GM10248 (cell line): ENCODE data around the gene HMGCS2.
"Not testable (repeated sequence)": the region's sequence is repeated elsewhere in the genome, so short reads cannot be mapped to it uniquely, and the experiment has no call there.

Experiments used
- CTCF ChIA-PET: fragments of 300-600 bp; sonication (Branson Sonifier 250); formaldehyde crosslinking; extraction: SDS; loops from one replicate; lab custom pipeline; 2021; ENCODE audit warnings: antibody characterized with exemption; lab: Yijun Ruan, JAX
- POLR2A ChIA-PET: fragments of 350-650 bp; sonication (Branson Sonifier 250); formaldehyde crosslinking; extraction: SDS; loops from one replicate; lab custom pipeline; 2020; ENCODE audit warnings: antibody characterized with exemption; lab: Yijun Ruan, JAX
- DNase-seq: peaks from one replicate; pipeline ENCODE4 v3.0.0; 2012; ENCODE audit errors: extremely low spot score
- CTCF ChIP-seq: IDR thresholded peaks from 2 replicates; pipeline ENCODE4 v1.5.1; 2012; ENCODE audit warnings: mild to moderate bottlenecking, low read depth; ENCODE audit errors: extremely low read depth, missing control alignments, control extremely low read depth

HMGCS2 gene

GRCh38 chr1:119714583-119714982 lies 54.1 kb downstream of the HMGCS2 start:
- ChIA-PET POLR2A (no interaction called here), CTCF (no interaction called here)
- DNase-seq: no peak
- no peak for TF ChIP-seq CTCF

- POLR2A ChIA-PET: no interaction called here
- DNase-seq: no peak
- no peak for TF ChIP-seq CTCF
- CTCF ChIA-PET: interaction anchor here (0.9 kb wide), 1 partner anchor 103 kb away, joined by 3 read pairs; no protein-coding TSS in a partner anchor
These were observed 54.8 kb downstream of the HMGCS2 start for GRCh38 chr1:119713749-119714456.

GRCh38 chr1:119713039-119713748 lies 55.5 kb downstream of the HMGCS2 start:
- POLR2A ChIA-PET: no interaction called here
- CTCF ChIA-PET: interaction anchor here (0.9 kb wide), 1 partner anchor 102 kb away, joined by 3 read pairs; no protein-coding TSS in a partner anchor
- DNase-seq: no peak
- no peak for TF ChIP-seq CTCF

- peak; percentile 39 for DNase-seq
- POLR2A ChIA-PET: no interaction called here
- no peak for TF ChIP-seq CTCF
- CTCF ChIA-PET: interaction anchor here (2.1 kb wide), 1 partner anchor 38 kb away, joined by 12 read pairs; no protein-coding TSS in a partner anchor
These were observed 56.2 kb downstream of the HMGCS2 start for GRCh38 chr1:119712342-119713038.

GRCh38 chr1:119711804-119712341 lies 56.8 kb downstream of the HMGCS2 start, which contains the start of gene PHGDH:
Gene PHGDH, plus strand, starts transcription at chr1:119711934. Its CDS starts 89 bp downstream, at chr1:119712023.
- ChIA-PET CTCF (interaction anchor here (2.1 kb wide), 1 partner anchor 37 kb away, joined by 12 read pairs; no protein-coding TSS in a partner anchor), POLR2A (no interaction called here)
- peak; percentile 73 for DNase-seq
- TF ChIP-seq CTCF: no peak

- CTCF ChIA-PET: interaction anchor here (2.1 kb wide), 1 partner anchor 36 kb away, joined by 12 read pairs; no protein-coding TSS in a partner anchor
- DNase-seq, POLR2A ChIA-PET: not testable (repeated sequence)
These were observed 57.3 kb downstream of the HMGCS2 start for GRCh38 chr1:119711356-119711803.

- CTCF ChIA-PET, DNase-seq, POLR2A ChIA-PET: not testable (repeated sequence)
These were observed 62.1 kb downstream of the HMGCS2 start for GRCh38 chr1:119706599-119706998.
